Mucosa of descending colon (tissue), 3 donors: ENCODE measurements around the gene LMO1. TPM values are rescaled to one million over a fixed set of nuclear protein-coding genes. Genes with fewer than 3 reads are reported as not detected.

Source experiments
- ATAC-seq: fragments of 200-7000 bp; cut with Tn5 transposase; one replicate; pipeline ENCODE4 v1.9.1; 2020; ENCODE audit warnings: mild to moderate bottlenecking, moderate library complexity
- DNase-seq, 3 donors: peaks; one replicate each; pipeline ENCODE4 v3.0.0-alpha.2; 2020
- H3K36me3 ChIP-seq: fragments of 200-600 bp; one replicate; pipeline ENCODE4 v1.8.0; 2021; ENCODE audit warnings: low read depth, mild to moderate bottlenecking
- H3K4me1 ChIP-seq: fragments of 200-600 bp; one replicate; pipeline ENCODE4 v1.8.0; 2021; ENCODE audit warnings: low read depth, mild to moderate bottlenecking
- H3K4me3 ChIP-seq: fragments of 200-600 bp; one replicate; pipeline ENCODE4 v1.8.0; 2021; ENCODE audit warnings: mild to moderate bottlenecking
- H3K9me3 ChIP-seq: fragments of 200-600 bp; one replicate; pipeline ENCODE4 v1.8.0; 2021; ENCODE audit warnings: mild to moderate bottlenecking
- CTCF ChIP-seq: fragments of 200-600 bp; IDR thresholded peaks from one replicate; pipeline ENCODE4 v1.8.0; 2022; ENCODE audit warnings: antibody characterized with exemption, mild to moderate bottlenecking
- intact Hi-C, 2 donors: fragments of 100-400 bp; cut with DNase I in 1 of 2; cut with micrococcal nuclease in 1 of 2; formaldehyde crosslinking; loops; one replicate each; pipeline versions ENCODE4 v1.11.0 to v1.11.1; 2022; cut with DNase I, micrococcal nuclease
- total RNA-seq, 3 donors: library from RNA; stranded (reverse); fragmentation: NEBNext Ultra II Directional in 2 of 3; extraction: Animal tissue kit (Norgen Biotek cat#: 25700) in 2 of 3; gene quantifications; one replicate each; pipeline versions ENCODE4 v1.2.1 to v1.2.4, GENCODE V29; 2021 to 2023
- donor health status: DM: no; HTN: no; CAD: no; lungs with moderate emphysema.
- donor health status: DM: no; HTN: no; CAD: no.
- donor health status: DM: no; HTN: yes; CAD: no.

Gene LMO1
- total RNA-seq, 3 donors from 2014 or later, result 0.70 TPM; not detected in 2

GRCh38 chr11:8262552-8263108 lies 1.0 kb downstream of the LMO1 start:
- H3K4me1 ChIP-seq, result peaks cover 17% of the 10 kb centered on the region
- H3K36me3 ChIP-seq, result no peaks in the 10 kb centered on the region
- no peak for TF ChIP-seq CTCF
- intact Hi-C loops, result loop anchor here in 1 of 2 donors (5.0 kb wide), 1 partner anchor 35 kb away; no protein-coding TSS in a partner anchor
- no peak overlapping the region for H3K4me3 ChIP-seq
- ATAC-seq, result peak; percentile 25
- no peaks in the 10 kb centered on the region for H3K9me3 ChIP-seq
- peak in 2 of 3 donors; percentile 12 to 32 for DNase-seq

- Histone ChIP-seq H3K4me1 (peaks cover 16% of the 10 kb centered on the region), H3K4me3 (no peak overlapping the region), H3K9me3 (no peaks in the 10 kb centered on the region), H3K36me3 (no peaks in the 10 kb centered on the region)
- DNase-seq (no peak), ATAC-seq (no peak)
- intact Hi-C loops, result loop anchor here in 1 of 2 donors (5.0 kb wide), 1 partner anchor 35 kb away; no protein-coding TSS in a partner anchor
- TF ChIP-seq CTCF, result no peak
These were observed 1.6 kb downstream of the LMO1 start for GRCh38 chr11:8261921-8262551.

GRCh38 chr11:8261291-8261690 lies 2.4 kb downstream of the LMO1 start:
- H3K4me1 ChIP-seq, result peaks cover 16% of the 10 kb centered on the region
- no peaks in the 10 kb centered on the region for H3K36me3 ChIP-seq
- no peak overlapping the region for H3K4me3 ChIP-seq
- no peaks in the 10 kb centered on the region for H3K9me3 ChIP-seq
- DNase-seq (no peak), ATAC-seq (no peak)
- intact Hi-C loops, result loop anchor here in 1 of 2 donors (5.0 kb wide), 1 partner anchor 34 kb away; no protein-coding TSS in a partner anchor
- TF ChIP-seq CTCF, result no peak

GRCh38 chr11:8260202-8260966 lies 3.3 kb downstream of the LMO1 start:
- Histone ChIP-seq H3K36me3 (no peaks in the 10 kb centered on the region), H3K9me3 (no peaks in the 10 kb centered on the region), H3K4me1 (peaks cover 16% of the 10 kb centered on the region), H3K4me3 (no peak overlapping the region)
- ATAC-seq (no peak), DNase-seq (no peak)
- TF ChIP-seq CTCF, result no peak
- intact Hi-C loops, result loop anchor here in 1 of 2 donors (5.0 kb wide), 1 partner anchor 33 kb away; no protein-coding TSS in a partner anchor

GRCh38 chr11:8259306-8259959 lies 4.2 kb downstream of the LMO1 start:
- DNase-seq, result no peak

More at GRCh38 chr11:8259306-8259959, 4.2 kb downstream of the LMO1 start:
- intact Hi-C loops, result no loop called here
- Histone ChIP-seq H3K4me1 (peaks cover 16% of the 10 kb centered on the region), H3K9me3 (no peaks in the 10 kb centered on the region), H3K36me3 (no peaks in the 10 kb centered on the region), H3K4me3 (no peak overlapping the region)
- ATAC-seq, result no peak
- no peak for TF ChIP-seq CTCF
